ENCODE measurements around the gene KLK5. TPM values are rescaled to one million over a fixed set of nuclear protein-coding genes. Genes with fewer than 3 reads are reported as not detected.

Gene KLK5
- total and polyA plus RNA-seq, 8 donors: 0.21 to 0.99 (median 0.46) TPM; not detected in 1

GRCh38 chr19:50969413-50969760 is 16.5 kb upstream of the KLK5 start, which contains the start of gene KLK6:
Gene KLK6 (minus strand): TSS chr19:50969591. CDS start chr19:50968104, 1,487 bp downstream.
- H3K27ac ChIP-seq: no peak within 1 kb of the TSS
- no peak within 1 kb of the TSS for H3K4me3 ChIP-seq
- H3K4me1 ChIP-seq: no peaks in the 10 kb centered on the region
- DNase-seq (no peak), ATAC-seq (no peak)
- no peaks in the 10 kb centered on the region for H3K36me3 ChIP-seq
- intact Hi-C loops (cut with DNase I): no loop called here
- H3K9me3 ChIP-seq: no peaks in the 10 kb centered on the region
- H3K27me3 ChIP-seq: peaks cover 0 to 82% of the 10 kb centered on the region in 2 donors
- TF ChIP-seq CTCF (IDR thresholded peaks at IDR 0.05): no peak

GRCh38 chr19:50968716-50969412 is 16.0 kb upstream of the KLK5 start:
- Histone ChIP-seq H3K4me1 (no peaks in the 10 kb centered on the region), H3K27ac (no peak overlapping the region), H3K27me3 (peaks cover 0 to 87% of the 10 kb centered on the region in 2 donors), H3K4me3 (no peak overlapping the region), H3K9me3 (no peaks in the 10 kb centered on the region), H3K36me3 (no peaks in the 10 kb centered on the region)
- no peak for TF ChIP-seq CTCF (IDR thresholded peaks at IDR 0.05)
- intact Hi-C loops (cut with DNase I): no loop called here
- DNase-seq (no peak), ATAC-seq (no peak)

- H3K9me3 ChIP-seq: no peaks in the 10 kb centered on the region
- H3K36me3 ChIP-seq: no peaks in the 10 kb centered on the region
- H3K27ac ChIP-seq: no peak overlapping the region
- no peak overlapping the region for H3K4me3 ChIP-seq
- intact Hi-C loops (cut with DNase I): no loop called here
- ATAC-seq (no peak), DNase-seq (no peak)
- H3K27me3 ChIP-seq: peaks cover 0 to 90% of the 10 kb centered on the region in 2 donors
- H3K4me1 ChIP-seq: no peaks in the 10 kb centered on the region
- TF ChIP-seq CTCF (IDR thresholded peaks at IDR 0.05): no peak
These were observed 15.3 kb upstream of the KLK5 start for GRCh38 chr19:50967929-50968715.

GRCh38 chr19:50964266-50964665 is 11.4 kb upstream of the KLK5 start:
- intact Hi-C loops (cut with DNase I): no loop called here
- Histone ChIP-seq H3K27me3 (peaks cover 0 to 59% of the 10 kb centered on the region in 2 donors), H3K36me3 (no peaks in the 10 kb centered on the region), H3K4me1 (no peaks in the 10 kb centered on the region), H3K27ac (no peak overlapping the region), H3K9me3 (no peaks in the 10 kb centered on the region), H3K4me3 (no peak overlapping the region)
- no peak for TF ChIP-seq CTCF (IDR thresholded peaks at IDR 0.05)
- no peak for DNase-seq
- ATAC-seq: no peak

- intact Hi-C loops (cut with DNase I): no loop called here
- ATAC-seq: no peak
- Histone ChIP-seq H3K36me3 (no peaks in the 10 kb centered on the region), H3K9me3 (no peaks in the 10 kb centered on the region), H3K4me1 (no peaks in the 10 kb centered on the region), H3K4me3 (no peak overlapping the region), H3K27me3 (peaks cover 0 to 57% of the 10 kb centered on the region in 2 donors), H3K27ac (no peak overlapping the region)
- no peak for TF ChIP-seq CTCF (IDR thresholded peaks at IDR 0.05)
- DNase-seq: no peak
These were observed 10.5 kb upstream of the KLK5 start for GRCh38 chr19:50963381-50963780.
